ENCODE measurements around the gene PDAP1. TPM values are rescaled to one million over a fixed set of nuclear protein-coding genes. Genes with fewer than 3 reads are reported as not detected.

The PDAP1 gene
- polyA plus RNA-seq, 1 experiment: 62.0 TPM

GRCh38 chr7:99455874-99456273 is 47.5 kb upstream of the PDAP1 start:
- H3K27me3 ChIP-seq (ENCODE audit: control insufficient read depth, insufficient read depth, low read length): no peaks in the 10 kb centered on the region
- DNase-seq (ENCODE audit: low read depth): no peak
- H3K4me3 ChIP-seq (ENCODE audit: low read depth, low read length): no peak overlapping the region
- CTCF ChIA-PET: no interaction called here
- peaks cover 42% of the 10 kb centered on the region for H3K36me3 ChIP-seq (ENCODE audit: control insufficient read depth, insufficient read depth, low read length)
- TF ChIP-seq CTCF (IDR thresholded peaks at IDR 0.05; ENCODE audit: insufficient read depth, low read depth, low read length): no peak
- POLR2A ChIA-PET: no interaction called here

GRCh38 chr7:99453105-99453504 is 44.7 kb upstream of the PDAP1 start:
- ChIA-PET POLR2A (no interaction called here), CTCF (no interaction called here)
- Histone ChIP-seq H3K36me3 (ENCODE audit: control insufficient read depth, insufficient read depth, low read length) (peaks cover 48% of the 10 kb centered on the region), H3K4me3 (ENCODE audit: low read depth, low read length) (no peak overlapping the region), H3K27me3 (ENCODE audit: control insufficient read depth, insufficient read depth, low read length) (no peaks in the 10 kb centered on the region)
- DNase-seq (ENCODE audit: low read depth): no peak
- no peak for TF ChIP-seq CTCF (IDR thresholded peaks at IDR 0.05; ENCODE audit: insufficient read depth, low read depth, low read length)

- TF ChIP-seq CTCF (IDR thresholded peaks at IDR 0.05; ENCODE audit: insufficient read depth, low read depth, low read length): no peak
- Histone ChIP-seq H3K4me3 (ENCODE audit: low read depth, low read length) (no peak overlapping the region), H3K27me3 (ENCODE audit: control insufficient read depth, insufficient read depth, low read length) (no peaks in the 10 kb centered on the region), H3K36me3 (ENCODE audit: control insufficient read depth, insufficient read depth, low read length) (peaks cover 46% of the 10 kb centered on the region)
- DNase-seq (ENCODE audit: low read depth): no peak
- ChIA-PET CTCF (no interaction called here), POLR2A (no interaction called here)
These were observed 44.1 kb upstream of the PDAP1 start for GRCh38 chr7:99452541-99452940.

- Histone ChIP-seq H3K36me3 (ENCODE audit: control insufficient read depth, insufficient read depth, low read length) (peaks cover 44% of the 10 kb centered on the region), H3K4me3 (ENCODE audit: low read depth, low read length) (no peak overlapping the region), H3K27me3 (ENCODE audit: control insufficient read depth, insufficient read depth, low read length) (no peaks in the 10 kb centered on the region)
- no peak for DNase-seq (ENCODE audit: low read depth)
- ChIA-PET POLR2A (no interaction called here), CTCF (no interaction called here)
- TF ChIP-seq CTCF (IDR thresholded peaks at IDR 0.05; ENCODE audit: insufficient read depth, low read depth, low read length): no peak
These were observed 43.5 kb upstream of the PDAP1 start for GRCh38 chr7:99451936-99452335.

GRCh38 chr7:99449326-99449725 is 40.9 kb upstream of the PDAP1 start:
- POLR2A ChIA-PET: no interaction called here
- peaks cover 50% of the 10 kb centered on the region for H3K36me3 ChIP-seq (ENCODE audit: control insufficient read depth, insufficient read depth, low read length)

More at GRCh38 chr7:99449326-99449725, 40.9 kb upstream of the PDAP1 start:
- no peak overlapping the region for H3K4me3 ChIP-seq (ENCODE audit: low read depth, low read length)
- no peaks in the 10 kb centered on the region for H3K27me3 ChIP-seq (ENCODE audit: control insufficient read depth, insufficient read depth, low read length)
- CTCF ChIA-PET: interaction anchor here (1.1 kb wide), 1 partner anchor 34 kb away, joined by 3 read pairs; no protein-coding TSS in a partner anchor
- DNase-seq (ENCODE audit: low read depth): no peak
- no peak for TF ChIP-seq CTCF (IDR thresholded peaks at IDR 0.05; ENCODE audit: insufficient read depth, low read depth, low read length)
